GM13976 (cell line): ENCODE results near the gene CRIP1.
A peak's percentile ranks its signal among the peaks of the same experiment; 100 is the strongest.

ENCODE experiments used
- DNase-seq: peaks from one replicate; pipeline ENCODE4 v3.0.0; 2012; ENCODE audit warnings: low spot score
- in situ Hi-C: fragments of 300-500 bp; cut with MboI; formaldehyde crosslinking; loops from one replicate; pipeline ENCODE4 v1.12.0; 2022; ENCODE audit warnings: low sequenced_read_pairs, mixed read lengths, inconsistent platforms; ENCODE audit not compliant: unreplicated experiment
- TF ChIP-seq, protein P1 (sequence below): IDR thresholded peaks from 2 replicates; pipeline ENCODE4 v1.5.1; 2012; ENCODE audit warnings: borderline replicate concordance, mild to moderate bottlenecking; ENCODE audit not compliant: insufficient read depth; ENCODE audit errors: extremely low read depth, missing control alignments, control extremely low read depth

CRIP1 gene

DNA sequence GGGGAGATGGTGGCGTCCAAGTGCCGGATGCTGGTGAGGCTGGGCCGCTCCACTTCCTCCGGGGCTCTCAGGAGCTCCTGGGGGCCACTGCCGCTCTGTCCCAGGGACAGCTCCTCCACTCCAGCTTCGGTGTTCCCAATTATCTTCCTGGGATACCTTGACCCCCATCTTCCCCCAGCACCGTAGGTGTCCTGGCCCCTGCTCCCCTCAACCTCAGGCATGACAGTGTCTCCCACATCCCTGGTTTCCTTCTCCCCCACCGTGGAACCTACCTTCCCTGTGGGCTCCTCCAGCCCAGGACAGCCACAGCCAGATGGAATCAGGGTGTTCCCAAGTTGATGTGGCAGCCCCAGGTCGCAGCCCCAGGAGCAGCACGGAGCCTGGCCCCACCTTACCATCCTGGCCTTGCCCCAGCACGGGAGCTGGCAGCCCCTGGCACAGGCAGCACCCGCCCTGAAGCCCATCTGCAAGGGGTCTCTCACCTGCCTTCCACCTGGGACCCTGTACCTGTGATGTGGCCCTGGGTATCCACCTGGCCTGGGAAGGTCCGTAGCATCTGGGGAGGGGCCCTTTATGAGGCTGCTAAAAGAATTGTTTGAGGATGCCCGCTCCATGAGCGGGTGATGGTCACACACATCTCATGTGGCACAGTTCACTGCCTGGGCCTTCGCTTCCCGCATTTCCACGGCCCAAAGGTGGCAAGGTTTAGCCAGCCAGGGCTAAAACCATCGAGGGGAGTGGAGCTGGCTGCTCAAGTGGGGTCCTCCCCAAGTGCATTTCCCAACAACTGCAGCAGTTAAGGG, 43.8 kb downstream of the CRIP1 start:
- TF ChIP-seq, protein P1, sequence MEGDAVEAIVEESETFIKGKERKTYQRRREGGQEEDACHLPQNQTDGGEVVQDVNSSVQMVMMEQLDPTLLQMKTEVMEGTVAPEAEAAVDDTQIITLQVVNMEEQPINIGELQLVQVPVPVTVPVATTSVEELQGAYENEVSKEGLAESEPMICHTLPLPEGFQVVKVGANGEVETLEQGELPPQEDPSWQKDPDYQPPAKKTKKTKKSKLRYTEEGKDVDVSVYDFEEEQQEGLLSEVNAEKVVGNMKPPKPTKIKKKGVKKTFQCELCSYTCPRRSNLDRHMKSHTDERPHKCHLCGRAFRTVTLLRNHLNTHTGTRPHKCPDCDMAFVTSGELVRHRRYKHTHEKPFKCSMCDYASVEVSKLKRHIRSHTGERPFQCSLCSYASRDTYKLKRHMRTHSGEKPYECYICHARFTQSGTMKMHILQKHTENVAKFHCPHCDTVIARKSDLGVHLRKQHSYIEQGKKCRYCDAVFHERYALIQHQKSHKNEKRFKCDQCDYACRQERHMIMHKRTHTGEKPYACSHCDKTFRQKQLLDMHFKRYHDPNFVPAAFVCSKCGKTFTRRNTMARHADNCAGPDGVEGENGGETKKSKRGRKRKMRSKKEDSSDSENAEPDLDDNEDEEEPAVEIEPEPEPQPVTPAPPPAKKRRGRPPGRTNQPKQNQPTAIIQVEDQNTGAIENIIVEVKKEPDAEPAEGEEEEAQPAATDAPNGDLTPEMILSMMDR = no peak
- in situ Hi-C loops = no loop called here
- DNase-seq = no peak

GRCh38 chr14:105531088-105531893, 44.6 kb downstream of the CRIP1 start:
- in situ Hi-C loops = no loop called here
- no peak for DNase-seq
- TF ChIP-seq, protein P1 = no peak

DNA sequence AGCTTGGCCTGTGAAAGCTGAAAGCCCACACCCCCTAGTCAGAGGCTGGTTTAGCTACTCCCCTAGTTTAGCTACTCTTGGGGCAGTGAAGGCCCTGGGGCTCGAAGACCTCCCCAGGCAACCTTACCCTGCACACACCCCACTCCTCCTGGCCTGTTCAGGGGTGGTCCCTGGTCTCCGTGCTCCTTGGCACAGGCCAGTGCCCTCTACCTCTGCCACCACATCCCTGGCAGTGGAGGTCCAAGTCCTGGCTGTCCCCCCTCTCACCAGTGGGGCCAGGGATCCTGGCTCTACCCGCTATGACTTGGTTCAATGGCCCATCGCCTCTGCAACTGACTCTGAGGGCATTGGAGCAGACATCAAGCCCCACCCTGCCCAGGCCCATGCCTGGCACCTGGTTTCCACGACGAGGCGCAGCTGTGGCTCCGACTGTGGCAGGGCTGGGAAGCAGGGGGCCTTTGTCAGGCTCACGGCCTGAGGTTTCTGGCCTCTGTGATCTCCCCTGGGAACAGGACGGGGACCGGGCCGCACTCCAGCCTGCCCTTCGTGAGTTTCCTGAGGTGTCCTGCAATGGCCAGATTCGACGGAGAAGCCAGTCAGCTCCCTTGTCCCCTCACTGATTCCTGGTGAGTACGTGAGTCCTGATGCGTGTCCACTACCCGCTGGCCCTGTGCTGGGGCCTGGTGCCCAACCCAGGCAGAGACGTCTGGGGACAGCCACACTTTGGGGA, 45.4 kb downstream of the CRIP1 start:
- in situ Hi-C loops = no loop called here
- TF ChIP-seq, protein P1 = no peak

GRCh38 chr14:105532735-105533141, 46.1 kb downstream of the CRIP1 start:
- in situ Hi-C loops = no loop called here
- TF ChIP-seq, protein P1 = peak; percentile 47
- DNase-seq = peak; percentile 86

More for the DNA sequence above, 45.4 kb downstream of the CRIP1 start:
- no peak for DNase-seq

DNA sequence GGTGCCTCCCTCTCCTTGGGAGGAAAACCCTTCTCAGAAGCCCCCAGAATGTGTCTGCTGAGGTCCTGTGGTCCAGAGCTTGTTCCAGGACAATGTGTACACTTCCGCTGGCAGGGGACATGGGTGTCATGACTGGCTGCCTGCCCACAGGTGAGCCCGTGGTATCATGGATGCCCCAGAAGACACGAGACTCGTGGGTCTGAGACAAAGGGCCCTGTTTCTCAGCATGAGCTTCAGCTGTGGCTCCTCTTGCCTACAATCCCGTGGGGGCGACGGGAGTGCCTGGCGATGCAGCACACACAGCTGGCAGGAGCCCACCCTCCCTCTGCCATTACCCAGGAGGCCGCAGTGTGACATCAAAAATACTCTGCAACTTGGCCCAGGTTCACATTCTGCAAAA, 46.7 kb downstream of the CRIP1 start:
- DNase-seq = no peak
- TF ChIP-seq, protein P1 = no peak
- in situ Hi-C loops = no loop called here

GRCh38 chr14:105533811-105534498, 47.3 kb downstream of the CRIP1 start:
- in situ Hi-C loops = no loop called here
- no peak for DNase-seq
- TF ChIP-seq, protein P1 = no peak
